Brain microvascular endothelial cell (primary cell): ENCODE results near the gene APLP2.

Source experiments
- DNase-seq: peaks from one replicate; pipeline ENCODE4 v3.0.0-alpha.2; 2020
- H3K27ac ChIP-seq: fragments of 250-450 bp; sonication (Bioruptor Pico); 2 replicates; pipeline ENCODE4 v1.5.1; 2020; ENCODE audit warnings: mild to moderate bottlenecking, moderate library complexity
- H3K27me3 ChIP-seq: fragments of 250-450 bp; sonication (Bioruptor Pico); replicated peaks from 2 replicates; pipeline ENCODE4 v1.5.1; 2020; ENCODE audit warnings: mild to moderate bottlenecking
- H3K36me3 ChIP-seq: fragments of 250-450 bp; sonication (Bioruptor Pico); replicated peaks from 2 replicates; pipeline ENCODE4 v1.5.1; 2020; ENCODE audit warnings: mild to moderate bottlenecking
- H3K4me3 ChIP-seq: 2 replicates; pipeline ENCODE4 v1.5.1; 2011; ENCODE audit warnings: low read depth, mild to moderate bottlenecking, control low read depth, low read length, moderate library complexity
- in situ Hi-C: cut with HindIII; loops from 2 replicates; pipeline ENCODE4 v1.10.0; 2017; ENCODE audit warnings: low sequenced_read_pairs, low pct_ligation_motif_present
- TF ChIP-seq, protein P1 (sequence below): IDR thresholded peaks from 2 replicates; pipeline ENCODE4 v1.5.1; 2011; ENCODE audit warnings: low read depth, mild to moderate bottlenecking, moderate library complexity, low read length, control low read depth, inconsistent platforms; ENCODE audit errors: missing control alignments

The APLP2 gene

GRCh38 chr11:130159139-130159538 lies 89.4 kb downstream of the APLP2 start:
- Histone ChIP-seq H3K36me3 (no peaks in the 10 kb centered on the region), H3K27me3 (peaks cover 11% of the 10 kb centered on the region), H3K4me3 (no peak overlapping the region)

DNA sequence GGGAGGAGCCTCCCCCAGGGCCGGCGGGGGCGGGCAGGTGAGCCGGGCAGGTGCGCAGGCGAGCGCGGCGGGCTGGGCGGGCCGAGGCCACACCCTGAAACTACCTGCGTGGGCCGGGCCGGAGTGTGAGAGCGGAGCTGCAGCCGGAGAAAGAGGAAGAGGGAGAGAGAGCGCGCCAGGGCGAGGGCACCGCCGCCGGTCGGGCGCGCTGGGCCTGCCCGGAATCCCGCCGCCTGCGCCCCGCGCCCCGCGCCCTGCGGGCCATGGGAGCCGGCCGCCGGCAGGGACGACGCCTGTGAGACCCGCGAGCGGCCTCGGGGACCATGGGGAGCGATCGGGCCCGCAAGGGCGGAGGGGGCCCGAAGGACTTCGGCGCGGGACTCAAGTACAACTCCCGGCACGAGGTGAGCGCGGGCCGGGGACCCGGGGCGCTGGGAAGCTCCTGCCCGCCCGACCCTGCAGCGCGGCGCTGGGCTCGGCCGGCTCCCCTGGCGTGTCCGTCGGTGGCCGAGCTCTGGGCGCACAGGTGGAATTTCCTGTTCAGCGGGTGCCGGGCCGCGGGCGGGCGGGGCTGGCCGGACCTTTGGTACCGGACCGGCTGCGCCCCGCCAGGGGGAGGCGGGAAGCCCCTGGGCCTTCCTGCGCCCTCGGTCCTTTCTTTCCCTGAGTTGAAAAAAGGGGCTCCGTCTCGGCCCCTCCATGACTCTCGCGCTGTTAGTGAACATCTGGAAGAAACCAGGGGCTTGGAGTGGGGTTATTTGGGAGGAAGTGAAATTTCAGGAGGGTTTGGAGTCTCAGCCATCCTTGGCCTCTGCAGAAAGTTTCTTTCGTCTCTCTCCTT lies 90.2 kb downstream of the APLP2 start, which contains the start of gene ST14:
ST14 (plus strand) TSS at position 126 of the 841 bp plus-strand sequence; CDS start at position 324, 198 bp downstream.
- in situ Hi-C loops, result no loop called here
- Histone ChIP-seq H3K36me3 (no peaks in the 10 kb centered on the region), H3K27me3 (peaks cover 11% of the 10 kb centered on the region), H3K4me3 (no peak within 1 kb of the TSS), H3K27ac (no peak within 1 kb of the TSS)
- DNase-seq, result no peak
- TF ChIP-seq, protein P1, sequence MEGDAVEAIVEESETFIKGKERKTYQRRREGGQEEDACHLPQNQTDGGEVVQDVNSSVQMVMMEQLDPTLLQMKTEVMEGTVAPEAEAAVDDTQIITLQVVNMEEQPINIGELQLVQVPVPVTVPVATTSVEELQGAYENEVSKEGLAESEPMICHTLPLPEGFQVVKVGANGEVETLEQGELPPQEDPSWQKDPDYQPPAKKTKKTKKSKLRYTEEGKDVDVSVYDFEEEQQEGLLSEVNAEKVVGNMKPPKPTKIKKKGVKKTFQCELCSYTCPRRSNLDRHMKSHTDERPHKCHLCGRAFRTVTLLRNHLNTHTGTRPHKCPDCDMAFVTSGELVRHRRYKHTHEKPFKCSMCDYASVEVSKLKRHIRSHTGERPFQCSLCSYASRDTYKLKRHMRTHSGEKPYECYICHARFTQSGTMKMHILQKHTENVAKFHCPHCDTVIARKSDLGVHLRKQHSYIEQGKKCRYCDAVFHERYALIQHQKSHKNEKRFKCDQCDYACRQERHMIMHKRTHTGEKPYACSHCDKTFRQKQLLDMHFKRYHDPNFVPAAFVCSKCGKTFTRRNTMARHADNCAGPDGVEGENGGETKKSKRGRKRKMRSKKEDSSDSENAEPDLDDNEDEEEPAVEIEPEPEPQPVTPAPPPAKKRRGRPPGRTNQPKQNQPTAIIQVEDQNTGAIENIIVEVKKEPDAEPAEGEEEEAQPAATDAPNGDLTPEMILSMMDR, result no peak

More at GRCh38 chr11:130159139-130159538, 89.4 kb downstream of the APLP2 start:
- no peak overlapping the region for H3K27ac ChIP-seq
- in situ Hi-C loops, result no loop called here
- DNase-seq, result no peak
- TF ChIP-seq, protein P1, result no peak

DNA sequence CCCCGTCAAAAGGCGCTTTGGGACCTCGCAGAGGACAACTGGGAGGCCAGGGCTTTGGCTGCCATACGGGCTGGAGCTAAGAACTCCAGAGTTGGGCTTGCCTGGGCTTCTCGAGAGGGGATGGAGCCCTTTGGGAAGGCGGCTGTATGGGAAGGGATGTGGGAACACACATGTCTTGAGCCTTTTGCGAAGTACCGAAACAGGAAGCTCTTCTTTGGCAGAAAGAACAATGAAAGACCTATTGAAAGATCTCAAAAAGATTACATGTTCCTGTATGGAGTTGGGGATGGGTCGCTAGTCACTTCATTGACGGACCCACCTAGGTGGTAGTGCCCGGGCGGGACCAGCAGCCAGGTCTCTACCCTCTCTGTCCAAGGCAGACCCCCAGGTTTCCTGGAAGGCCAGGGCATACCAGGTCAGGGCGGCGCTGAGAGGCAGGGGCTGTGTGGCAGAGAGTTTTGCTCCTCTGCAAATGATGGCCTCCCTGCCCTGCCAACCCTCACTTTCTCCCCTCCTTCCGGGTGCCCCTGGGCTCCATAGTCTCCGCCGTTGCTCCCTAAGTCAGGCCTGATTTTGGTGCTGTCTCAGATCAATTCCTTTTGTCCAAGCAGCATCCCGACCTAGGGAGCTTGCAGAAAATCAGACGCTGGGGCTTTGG lies 90.9 kb downstream of the APLP2 start:
- Histone ChIP-seq H3K27ac (no peak overlapping the region), H3K27me3 (peaks cover 11% of the 10 kb centered on the region), H3K36me3 (no peaks in the 10 kb centered on the region), H3K4me3 (no peak overlapping the region)
- in situ Hi-C loops, result no loop called here
- TF ChIP-seq, protein P1, result no peak
- DNase-seq, result no peak

DNA sequence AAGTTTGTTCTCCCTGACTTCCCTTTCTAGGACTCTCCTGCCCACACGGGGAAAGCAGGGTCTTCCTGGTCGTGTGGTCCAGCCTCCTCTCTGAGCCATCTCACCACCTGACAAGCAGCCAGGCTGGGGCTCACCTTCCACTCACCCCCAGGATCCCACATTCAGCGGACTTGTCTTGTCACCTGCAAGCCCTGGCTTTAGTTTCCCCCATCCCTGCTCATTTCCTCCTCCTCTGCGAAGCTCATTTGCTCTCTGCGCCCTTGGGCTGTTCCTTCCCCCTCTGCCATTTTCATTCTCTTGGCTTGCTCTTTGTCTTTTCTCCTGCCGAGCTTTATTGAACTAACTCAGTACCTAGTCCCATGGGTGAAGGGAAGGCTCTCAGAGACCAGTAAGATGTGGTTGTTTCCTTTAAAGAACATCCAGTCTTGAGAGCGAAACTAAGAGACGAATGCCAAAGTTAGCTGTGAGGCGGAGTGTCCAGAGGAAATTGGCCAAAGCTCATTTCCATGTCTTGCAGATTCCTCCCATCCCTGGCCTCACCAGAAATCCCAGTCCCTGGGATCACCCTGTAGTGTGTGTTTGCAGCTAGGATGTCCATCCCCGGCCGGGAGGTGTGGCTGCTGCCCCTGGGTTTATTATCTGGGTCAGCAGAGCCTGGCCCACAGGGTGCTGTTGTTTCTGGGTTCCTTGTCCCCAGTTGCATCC lies 91.9 kb downstream of the APLP2 start:
- H3K27ac ChIP-seq, result no peak overlapping the region
- no peak overlapping the region for H3K4me3 ChIP-seq
- H3K36me3 ChIP-seq, result no peaks in the 10 kb centered on the region
- in situ Hi-C loops, result no loop called here
- DNase-seq, result no peak
- H3K27me3 ChIP-seq, result peaks cover 11% of the 10 kb centered on the region
- TF ChIP-seq, protein P1, result no peak

GRCh38 chr11:130162733-130163132 lies 93.0 kb downstream of the APLP2 start:
- Histone ChIP-seq H3K27ac (no peak overlapping the region), H3K27me3 (peaks cover 11% of the 10 kb centered on the region), H3K36me3 (no peaks in the 10 kb centered on the region), H3K4me3 (no peak overlapping the region)
- TF ChIP-seq, protein P1, result no peak
- DNase-seq, result no peak
- in situ Hi-C loops, result no loop called here
